GM23338 (cell line): ENCODE measurements around the gene ADAT3. TPM values are rescaled to one million over a fixed set of nuclear protein-coding genes. Genes with fewer than 3 reads are reported as not detected.

ENCODE experiments used
- ATAC-seq: fragments of 200-7000 bp; cut with Tn5 transposase; 3 replicates; pipeline ENCODE4 v1.9.1; 2020
- DNase-seq: peaks from one replicate; pipeline ENCODE4 v3.0.0-alpha.2; 2015; ENCODE audit warnings: low spot score
- H2AFZ ChIP-seq: fragments of 200-600 bp; sonication (generic); 2 replicates; pipeline ENCODE4 v1.8.0; 2016; ENCODE audit warnings: antibody characterized with exemption, mild to moderate bottlenecking, moderate library complexity
- H3F3A ChIP-seq: fragments of 200-600 bp; sonication (generic); replicated peaks from 2 replicates; pipeline ENCODE4 v1.8.0; 2017; ENCODE audit warnings: antibody characterized with exemption, mixed run types, low read depth
- H3K27ac ChIP-seq: fragments of 200-600 bp; sonication (generic); 2 replicates; pipeline ENCODE4 v1.6.1; 2016; ENCODE audit warnings: low read depth
- H3K27me3 ChIP-seq: fragments of 200-600 bp; sonication (generic); 2 replicates; pipeline ENCODE4 v1.8.0; 2016; ENCODE audit warnings: mild to moderate bottlenecking, mixed run types, moderate library complexity; ENCODE audit not compliant: insufficient read depth
- H3K36me3 ChIP-seq: fragments of 200-600 bp; sonication (generic); 2 replicates; pipeline ENCODE4 v1.8.0; 2016; ENCODE audit warnings: mild to moderate bottlenecking; ENCODE audit not compliant: insufficient read depth
- H3K4me1 ChIP-seq: fragments of 200-600 bp; sonication (generic); 2 replicates; pipeline ENCODE4 v1.8.0; 2016; ENCODE audit warnings: mild to moderate bottlenecking, moderate library complexity; ENCODE audit not compliant: insufficient read depth
- H3K4me2 ChIP-seq: fragments of 200-600 bp; sonication (generic); 2 replicates; pipeline ENCODE4 v1.7.1; 2017; ENCODE audit warnings: mixed run types
- H3K4me3 ChIP-seq: fragments of 200-600 bp; sonication (generic); 2 replicates; pipeline ENCODE4 v1.6.1; 2016; ENCODE audit warnings: mixed run types
- H3K79me2 ChIP-seq: fragments of 200-600 bp; sonication (generic); replicated peaks from 2 replicates; pipeline ENCODE4 v1.8.0; 2017; ENCODE audit warnings: mild to moderate bottlenecking; ENCODE audit not compliant: insufficient read depth
- H3K9me2 ChIP-seq: fragments of 200-600 bp; sonication (generic); 2 replicates; pipeline ENCODE4 v1.8.0; 2017; ENCODE audit not compliant: insufficient read depth
- H4K20me1 ChIP-seq: fragments of 200-600 bp; sonication (generic); replicated peaks from 2 replicates; pipeline ENCODE4 v1.8.0; 2017; ENCODE audit warnings: mild to moderate bottlenecking; ENCODE audit not compliant: insufficient read depth
- H3K27ac Mint-ChIP-seq: 2 replicates; pipeline ENCODE4 v1.8.0; 2020; ENCODE audit warnings: inconsistent platforms, mild to moderate bottlenecking, moderate library complexity, mixed read lengths
- H3K27me3 Mint-ChIP-seq: 3 replicates; pipeline ENCODE4 v1.8.0; 2022; ENCODE audit warnings: low read depth, mild to moderate bottlenecking, moderate library complexity, mixed read lengths, inconsistent platforms; ENCODE audit not compliant: insufficient read depth, poor library complexity
- H3K36me3 Mint-ChIP-seq: 3 replicates; pipeline ENCODE4 v1.8.0; 2021; ENCODE audit warnings: low read depth, mild to moderate bottlenecking, inconsistent platforms, moderate library complexity, mixed read lengths
- H3K4me1 Mint-ChIP-seq: 3 replicates; pipeline ENCODE4 v1.8.0; 2020; ENCODE audit warnings: mild to moderate bottlenecking, inconsistent platforms, mixed read lengths
- H3K4me3 Mint-ChIP-seq: 3 replicates; pipeline ENCODE4 v1.8.0; 2021; ENCODE audit warnings: moderate library complexity, mild to moderate bottlenecking, inconsistent platforms, mixed read lengths
- H3K9me3 Mint-ChIP-seq: 3 replicates; pipeline ENCODE4 v1.8.0; 2020; ENCODE audit warnings: moderate library complexity, mild to moderate bottlenecking, inconsistent platforms, mixed read lengths
- CREB1 ChIP-seq: fragments of 250-450 bp; sonication (Bioruptor Pico); IDR thresholded peaks from 2 replicates; pipeline ENCODE4 v1.5.0; 2020; ENCODE audit warnings: low read depth, mild to moderate bottlenecking, moderate library complexity
- CTCF ChIP-seq, 2 experiments: fragments of 200-600 bp in 1 of 2; sonication (generic) in 1 of 2; conservative IDR thresholded peaks; 2 replicates each; pipeline versions ENCODE4 v1.5.1 to v1.6.1; 2016 to 2017; ENCODE audit warnings: antibody characterized with exemption in 2 of 2, low read depth in 2 of 2, mild to moderate bottlenecking in 2 of 2, moderate library complexity in 1 of 2
- EZH2phosphoT487 ChIP-seq: fragments of 200-600 bp; sonication (generic); IDR thresholded peaks from one replicate; pipeline ENCODE4 v1.8.1; 2018; ENCODE audit warnings: antibody characterized with exemption; ENCODE audit not compliant: unreplicated experiment
- NANOG ChIP-seq: IDR thresholded peaks from 2 replicates; pipeline ENCODE4 v1.6.1; 2016; ENCODE audit warnings: antibody characterized with exemption, borderline replicate concordance
- STAT1 ChIP-seq: IDR thresholded peaks from one replicate; pipeline ENCODE4 v1.6.1; 2016; ENCODE audit warnings: antibody characterized with exemption; ENCODE audit not compliant: unreplicated experiment
- ZNF114 ChIP-seq: fragments of 250-450 bp; sonication (Bioruptor Pico); IDR thresholded peaks from 2 replicates; pipeline ENCODE4 v1.5.0; 2020; ENCODE audit warnings: mild to moderate bottlenecking, moderate library complexity
- ZNF331 ChIP-seq: fragments of 250-450 bp; sonication (Bioruptor Pico); IDR thresholded peaks from 2 replicates; pipeline ENCODE4 v1.5.0; 2020; ENCODE audit warnings: low read depth, mild to moderate bottlenecking, moderate library complexity
- ZNF462 ChIP-seq: fragments of 250-450 bp; sonication (Bioruptor Pico); IDR thresholded peaks from 2 replicates; pipeline ENCODE4 v1.5.0; 2020; ENCODE audit warnings: mild to moderate bottlenecking, moderate library complexity
- polyA plus RNA-seq: library from polyadenylated mRNA; unstranded; fragments of >200 nt; fragmentation: Nextera tagmentation; extraction: Ambion mirVana; gene quantifications from 2 replicates; pipeline ENCODE4 v1.2.1, GENCODE V29; 2016
- total RNA-seq: library from RNA; depleted of rRNA; stranded (reverse); fragments of >200 nt; shearing (Covaris generic); gene quantifications from 2 replicates; pipeline ENCODE4 v1.2.3, GENCODE V29; 2014
- TF ChIP-seq, protein P1 (sequence below): IDR thresholded peaks from one replicate; pipeline ENCODE4 v1.6.1; 2018; ENCODE audit warnings: antibody characterized with exemption; ENCODE audit not compliant: unreplicated experiment

Gene ADAT3
- total and polyA plus RNA-seq, 2 experiments from 2014 or later: 7.9 to 12.4 TPM

DNA sequence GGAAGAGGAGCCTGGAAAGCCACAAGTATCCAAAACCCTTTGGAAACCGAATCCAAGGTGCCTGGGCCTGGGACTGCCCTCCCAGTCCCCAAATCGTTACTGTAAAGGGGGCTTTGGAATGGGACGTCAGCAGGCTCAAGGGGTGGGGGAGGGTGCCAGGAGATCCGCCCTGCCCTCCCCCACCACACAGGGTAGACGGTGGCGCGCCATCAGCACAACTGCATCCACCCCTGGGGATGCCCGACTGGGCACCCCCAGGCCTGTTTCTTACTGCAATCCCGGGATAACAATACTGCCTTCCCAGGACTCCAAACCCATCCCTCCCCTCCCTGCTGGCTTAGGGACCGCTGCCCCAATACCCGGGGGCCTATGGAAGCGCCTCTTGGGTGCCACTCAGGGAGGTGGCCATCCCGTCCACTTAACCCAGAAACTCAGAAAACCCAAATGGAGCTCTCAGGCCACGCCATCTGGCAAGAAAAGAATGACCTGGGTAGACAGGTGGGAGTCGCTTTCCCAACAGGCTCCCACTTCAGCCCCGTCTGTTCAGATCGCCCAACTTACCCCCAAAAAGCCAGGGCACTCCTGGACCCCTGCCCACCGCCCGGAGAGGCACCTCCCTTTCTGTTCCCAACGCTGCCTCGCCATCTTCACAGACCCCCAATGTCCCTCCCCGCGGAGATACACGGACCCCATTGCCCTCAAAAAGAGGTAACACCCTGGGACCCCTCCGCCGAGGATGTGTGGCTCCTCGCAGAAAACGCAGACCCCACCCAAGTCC, 44.2 kb upstream of the ADAT3 start (continued):
- TF ChIP-seq CTCF (conservative IDR thresholded peaks at IDR 0.05; ENCODE audit: low read depth in 2 of 2): no peak

GRCh38 chr19:1861599-1862031, 43.6 kb upstream of the ADAT3 start:
- Mint-ChIP-seq H3K27ac (no peak overlapping the region), H3K27me3 (peaks cover 24% of the 10 kb centered on the region), H3K4me3 (peak overlapping the region; percentile 90), H3K4me1 (peaks cover 34% of the 10 kb centered on the region; the same call in 2 of the 3 replicates), H3K36me3 (no peaks in the 10 kb centered on the region; the same call in 2 of the 3 replicates), H3K9me3 (no peaks in the 10 kb centered on the region)
- Histone ChIP-seq H3F3A (0 out of 2 replicates have a peak, but pooled peaks cover 4% of the 10 kb centered on the region), H3K79me2 (peaks cover 51% of the 10 kb centered on the region), H3K27me3 (peaks cover 16% of the 10 kb centered on the region), H2AFZ (no peak overlapping the region), H3K27ac (no peak overlapping the region), H3K36me3 (no peaks in the 10 kb centered on the region), H3K4me1 (peaks cover 48% of the 10 kb centered on the region), H3K9me2 (no peaks in the 10 kb centered on the region), H3K4me3 (peak overlapping the region; percentile 94), H3K4me2 (peak overlapping the region; percentile 98), H4K20me1 (peaks cover 21% of the 10 kb centered on the region; the same call in 1 of the 2 replicates)
- DNase-seq: no peak
- ATAC-seq: no peak
- TF ChIP-seq CREB1 (CRISPR knock-in tag) (no peak), NANOG (no peak), ZNF114 (no peak), EZH2phosphoT487 (no peak), STAT1 (no peak), CTCF (conservative IDR thresholded peaks at IDR 0.05; ENCODE audit: low read depth in 2 of 2) (no peak), ZNF331 (CRISPR knock-in tag) (no peak), ZNF462 (CRISPR knock-in tag) (no peak)
- TF ChIP-seq, protein P1, sequence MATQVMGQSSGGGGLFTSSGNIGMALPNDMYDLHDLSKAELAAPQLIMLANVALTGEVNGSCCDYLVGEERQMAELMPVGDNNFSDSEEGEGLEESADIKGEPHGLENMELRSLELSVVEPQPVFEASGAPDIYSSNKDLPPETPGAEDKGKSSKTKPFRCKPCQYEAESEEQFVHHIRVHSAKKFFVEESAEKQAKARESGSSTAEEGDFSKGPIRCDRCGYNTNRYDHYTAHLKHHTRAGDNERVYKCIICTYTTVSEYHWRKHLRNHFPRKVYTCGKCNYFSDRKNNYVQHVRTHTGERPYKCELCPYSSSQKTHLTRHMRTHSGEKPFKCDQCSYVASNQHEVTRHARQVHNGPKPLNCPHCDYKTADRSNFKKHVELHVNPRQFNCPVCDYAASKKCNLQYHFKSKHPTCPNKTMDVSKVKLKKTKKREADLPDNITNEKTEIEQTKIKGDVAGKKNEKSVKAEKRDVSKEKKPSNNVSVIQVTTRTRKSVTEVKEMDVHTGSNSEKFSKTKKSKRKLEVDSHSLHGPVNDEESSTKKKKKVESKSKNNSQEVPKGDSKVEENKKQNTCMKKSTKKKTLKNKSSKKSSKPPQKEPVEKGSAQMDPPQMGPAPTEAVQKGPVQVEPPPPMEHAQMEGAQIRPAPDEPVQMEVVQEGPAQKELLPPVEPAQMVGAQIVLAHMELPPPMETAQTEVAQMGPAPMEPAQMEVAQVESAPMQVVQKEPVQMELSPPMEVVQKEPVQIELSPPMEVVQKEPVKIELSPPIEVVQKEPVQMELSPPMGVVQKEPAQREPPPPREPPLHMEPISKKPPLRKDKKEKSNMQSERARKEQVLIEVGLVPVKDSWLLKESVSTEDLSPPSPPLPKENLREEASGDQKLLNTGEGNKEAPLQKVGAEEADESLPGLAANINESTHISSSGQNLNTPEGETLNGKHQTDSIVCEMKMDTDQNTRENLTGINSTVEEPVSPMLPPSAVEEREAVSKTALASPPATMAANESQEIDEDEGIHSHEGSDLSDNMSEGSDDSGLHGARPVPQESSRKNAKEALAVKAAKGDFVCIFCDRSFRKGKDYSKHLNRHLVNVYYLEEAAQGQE: no peak
